ENCODE measurements around the gene SPATS2.

Gene SPATS2

GRCh38 chr12:49562233-49562632, 195.0 kb downstream of the SPATS2 start:
- Histone ChIP-seq H3K9me3 (ENCODE audit: insufficient read depth, low read length) (no peaks in the 10 kb centered on the region), H3K4me2 (ENCODE audit: low read depth, low read length, poor library complexity, severe bottlenecking) (no peak overlapping the region), H2AFZ (ENCODE audit: low read depth, low read length, severe bottlenecking) (no peak overlapping the region), H3K27me3 (ENCODE audit: low read length) (no peaks in the 10 kb centered on the region), H3K27ac (ENCODE audit: low read depth, low read length) (no peak overlapping the region), H3F3A (ENCODE audit: insufficient read depth) (no peaks in the 10 kb centered on the region), H3K9ac (ENCODE audit: low read length) (no peak overlapping the region), H3K36me3 (ENCODE audit: low read length) (no peaks in the 10 kb centered on the region), H3K9me2 (replicated peaks; ENCODE audit: insufficient read depth, low read length) (no peaks in the 10 kb centered on the region), H3K79me2 (ENCODE audit: insufficient read depth, low read length) (peaks cover 21% of the 10 kb centered on the region), H4K20me1 (ENCODE audit: low read depth, low read length) (no peaks in the 10 kb centered on the region), H3K4me3 (ENCODE audit: insufficient read depth, low read length, poor library complexity, severe bottlenecking) (no peak overlapping the region)
- no peak for TF ChIP-seq CTCF (IDR thresholded peaks at IDR 0.05; ENCODE audit: insufficient read depth, low read length, poor library complexity, severe bottlenecking)
- TF ChIP-seq EZH2phosphoT487 (conservative IDR thresholded peaks at IDR 0.05; ENCODE audit: low read length) = no peak

GRCh38 chr12:49562831-49563230, 195.6 kb downstream of the SPATS2 start:
- H3K27ac ChIP-seq (ENCODE audit: low read depth, low read length) = no peak overlapping the region
- H3K9me3 ChIP-seq (ENCODE audit: insufficient read depth, low read length) = no peaks in the 10 kb centered on the region
- no peaks in the 10 kb centered on the region for H3K36me3 ChIP-seq (ENCODE audit: low read length)
- H3K79me2 ChIP-seq (ENCODE audit: insufficient read depth, low read length) = peaks cover 25% of the 10 kb centered on the region
- H3K9ac ChIP-seq (ENCODE audit: low read length) = no peak overlapping the region
- no peak overlapping the region for H2AFZ ChIP-seq (ENCODE audit: low read depth, low read length, severe bottlenecking)
- H3K4me2 ChIP-seq (ENCODE audit: low read depth, low read length, poor library complexity, severe bottlenecking) = no peak overlapping the region
- H3K27me3 ChIP-seq (ENCODE audit: low read length) = no peaks in the 10 kb centered on the region
- H3K9me2 ChIP-seq (replicated peaks; ENCODE audit: insufficient read depth, low read length) = no peaks in the 10 kb centered on the region
- no peaks in the 10 kb centered on the region for H4K20me1 ChIP-seq (ENCODE audit: low read depth, low read length)
- TF ChIP-seq CTCF (IDR thresholded peaks at IDR 0.05; ENCODE audit: insufficient read depth, low read length, poor library complexity, severe bottlenecking) = no peak
- no peak for TF ChIP-seq EZH2phosphoT487 (conservative IDR thresholded peaks at IDR 0.05; ENCODE audit: low read length)
- no peak overlapping the region for H3K4me3 ChIP-seq (ENCODE audit: insufficient read depth, low read length, poor library complexity, severe bottlenecking)
- H3F3A ChIP-seq (ENCODE audit: insufficient read depth) = no peaks in the 10 kb centered on the region

GRCh38 chr12:49563951-49564685, 196.9 kb downstream of the SPATS2 start:
- Histone ChIP-seq H3K4me2 (ENCODE audit: low read depth, low read length, poor library complexity, severe bottlenecking) (no peak overlapping the region), H3K4me3 (ENCODE audit: insufficient read depth, low read length, poor library complexity, severe bottlenecking) (no peak overlapping the region), H3K27ac (ENCODE audit: low read depth, low read length) (no peak overlapping the region), H3K79me2 (ENCODE audit: insufficient read depth, low read length) (peaks cover 35% of the 10 kb centered on the region), H3K36me3 (ENCODE audit: low read length) (no peaks in the 10 kb centered on the region), H3K9me3 (ENCODE audit: insufficient read depth, low read length) (no peaks in the 10 kb centered on the region), H3F3A (ENCODE audit: insufficient read depth) (no peaks in the 10 kb centered on the region), H2AFZ (ENCODE audit: low read depth, low read length, severe bottlenecking) (no peak overlapping the region), H3K9me2 (replicated peaks; ENCODE audit: insufficient read depth, low read length) (no peaks in the 10 kb centered on the region), H3K9ac (ENCODE audit: low read length) (no peak overlapping the region), H4K20me1 (ENCODE audit: low read depth, low read length) (no peaks in the 10 kb centered on the region), H3K27me3 (ENCODE audit: low read length) (no peaks in the 10 kb centered on the region)
- TF ChIP-seq CTCF (IDR thresholded peaks at IDR 0.05; ENCODE audit: insufficient read depth, low read length, poor library complexity, severe bottlenecking) (no peak), EZH2phosphoT487 (conservative IDR thresholded peaks at IDR 0.05; ENCODE audit: low read length) (no peak)

Data from SU-DHL-6 (cell line).